Measurements from ENCODE around the gene SMIM33.
A peak's percentile ranks its signal among the peaks of the same experiment; 100 is the strongest.
"Not testable (repeated sequence)": the region's sequence is repeated elsewhere in the genome, so short reads cannot be mapped to it uniquely, and the experiment has no call there.

The SMIM33 gene

DNA sequence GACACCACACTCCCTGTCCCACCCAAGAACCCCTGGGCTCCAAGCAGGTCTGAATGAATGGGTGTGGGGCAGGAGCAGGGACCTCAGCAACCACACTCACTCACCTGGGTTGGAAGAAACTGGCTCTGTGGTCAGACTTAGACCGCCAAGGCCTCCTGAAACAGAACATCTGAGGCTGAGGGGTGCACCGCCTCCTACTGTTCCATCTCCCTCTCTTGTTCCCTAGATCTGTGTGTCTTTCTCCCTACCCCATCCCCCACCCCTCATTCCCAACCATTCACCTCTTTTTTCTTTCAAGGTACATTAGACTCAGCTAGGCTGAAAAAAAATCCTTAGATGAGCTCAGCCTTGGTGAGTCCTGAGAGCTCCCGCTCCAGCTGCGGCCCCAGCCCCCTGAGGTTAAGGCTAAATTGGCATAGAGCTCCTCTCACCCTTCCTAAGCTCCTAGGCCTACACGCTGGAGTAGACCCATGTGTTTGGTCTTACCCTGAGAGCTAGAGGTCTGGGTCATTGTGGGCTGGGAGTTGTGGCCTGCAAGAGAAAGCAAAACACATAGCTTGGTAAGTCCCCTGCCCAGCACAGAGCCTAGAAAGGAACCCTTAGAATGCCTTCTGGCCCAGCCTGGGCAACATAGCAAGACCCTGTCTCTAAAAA is 13.0 kb upstream of the SMIM33 start:
- no peak for DNase-seq

GRCh38 chr5:139458580-139459407 is 12.0 kb upstream of the SMIM33 start:
- peak; percentile 48 for DNase-seq

- DNase-seq = no peak
Observed at GRCh38 chr5:139459451-139459934, 11.3 kb upstream of the SMIM33 start.

- DNase-seq = no peak
Observed at GRCh38 chr5:139460455-139460854, 10.3 kb upstream of the SMIM33 start.

- DNase-seq = no peak
Observed at GRCh38 chr5:139461176-139461575, 9.6 kb upstream of the SMIM33 start.

GRCh38 chr5:139461698-139462097 is 9.1 kb upstream of the SMIM33 start:
- no peak for DNase-seq

DNA sequence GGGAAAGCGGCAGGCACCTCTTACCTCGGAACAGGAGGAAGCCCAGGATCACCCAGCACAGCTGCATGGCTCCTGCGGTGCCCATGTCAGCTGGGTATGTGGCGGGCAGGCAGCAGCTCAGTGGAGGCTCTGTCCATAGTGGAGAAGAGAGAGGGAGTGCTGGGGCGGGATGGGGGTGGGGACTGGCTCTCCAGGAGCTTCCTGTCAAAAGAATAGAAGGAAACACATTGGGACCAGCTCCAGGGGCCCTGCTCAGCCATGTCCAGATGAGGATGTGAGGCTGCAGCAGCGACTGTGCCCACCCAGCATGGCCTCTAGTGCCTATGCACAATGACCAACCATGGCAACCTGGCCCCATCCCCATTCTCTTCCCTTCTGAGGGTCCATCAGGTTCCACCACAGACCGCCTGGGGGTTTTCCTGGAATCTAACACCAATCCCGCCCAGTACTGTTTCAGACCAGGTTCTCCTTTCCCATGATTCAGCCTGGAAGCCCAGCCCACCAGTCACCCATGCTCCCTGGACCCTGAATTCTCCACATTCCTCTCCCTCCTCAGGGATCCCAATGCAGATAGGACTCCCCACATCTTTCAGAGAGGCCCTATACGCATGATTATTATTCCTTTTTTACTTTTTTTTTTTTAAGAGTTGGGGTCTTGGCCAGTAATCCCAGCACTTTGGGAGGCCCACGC is 8.1 kb upstream of the SMIM33 start, which contains the start of gene ECSCR:
TSS of gene ECSCR (minus strand) at position 158 of the 691 bp plus-strand sequence. CDS start at position 85, 73 bp downstream.
- no peak for DNase-seq

GRCh38 chr5:139468421-139468931 is 2.3 kb upstream of the SMIM33 start:
- DNase-seq = peak; percentile 87

- no peak for DNase-seq
Observed at GRCh38 chr5:139472386-139473030, 1.7 kb downstream of the SMIM33 start.

DNA sequence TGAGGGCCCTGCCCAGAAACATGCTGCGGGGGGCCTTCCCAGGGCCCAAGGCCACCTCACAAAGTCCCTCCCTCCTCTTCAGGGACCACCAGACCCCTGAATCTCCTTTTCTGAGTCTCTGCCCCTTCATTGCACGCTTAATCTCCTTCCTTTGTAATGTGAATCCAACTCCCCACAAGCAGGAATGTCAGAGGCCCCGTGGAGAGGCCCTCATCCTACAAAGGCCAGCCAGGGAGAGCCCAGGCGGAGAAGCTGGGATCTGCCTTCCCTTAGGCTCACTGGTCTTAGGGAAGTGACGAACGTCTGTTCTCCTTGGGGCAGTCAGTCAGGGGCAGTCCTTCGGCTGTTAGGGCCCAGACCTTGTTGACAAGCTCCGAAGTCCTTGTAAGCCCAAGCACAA is 2.3 kb downstream of the SMIM33 start:
- DNase-seq = no peak

- DNase-seq = no peak
Observed at GRCh38 chr5:139473565-139473964, 2.8 kb downstream of the SMIM33 start.

- DNase-seq = peak; percentile 97
Observed at GRCh38 chr5:139474890-139475791, 4.3 kb downstream of the SMIM33 start.

- DNase-seq = peak; percentile 58
Observed at GRCh38 chr5:139475865-139476617, 5.2 kb downstream of the SMIM33 start.

DNA sequence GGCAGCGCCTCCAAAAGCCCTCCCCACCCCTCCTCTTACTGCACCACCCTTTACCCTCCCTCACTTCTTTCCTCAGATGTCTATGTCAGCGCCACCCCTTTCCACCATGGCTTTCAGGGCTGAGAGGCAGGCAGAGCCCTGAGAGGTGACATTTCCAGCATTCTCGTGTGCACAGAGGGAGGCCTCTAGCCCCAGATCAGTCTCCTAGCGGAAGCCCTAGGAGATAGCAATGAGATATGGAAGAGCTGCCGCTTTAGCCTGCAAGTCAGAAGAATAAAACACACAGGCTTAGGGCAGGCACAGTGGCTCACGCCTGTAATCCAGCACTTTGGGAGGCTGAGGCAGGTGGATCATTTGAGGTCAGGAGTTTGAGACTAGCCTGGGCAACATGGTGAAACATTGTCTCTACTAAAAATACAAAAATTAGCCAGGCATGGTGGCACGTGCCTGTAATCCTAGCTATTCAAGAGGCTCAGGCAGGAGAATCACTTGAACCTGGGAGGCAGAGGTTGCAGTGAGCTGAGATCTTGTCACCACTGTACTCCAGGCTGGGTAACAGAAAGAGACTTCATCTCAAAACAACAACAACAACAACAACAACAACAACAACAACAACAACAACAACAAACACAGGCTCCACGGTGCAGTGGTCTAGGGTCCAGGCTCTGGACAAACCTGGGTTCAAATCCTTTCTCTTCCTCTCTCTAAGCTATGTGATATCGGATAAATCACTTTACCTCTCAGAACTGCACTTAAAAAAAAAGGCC is 8.0 kb downstream of the SMIM33 start:
- DNase-seq = not testable (repeated sequence)

DNA sequence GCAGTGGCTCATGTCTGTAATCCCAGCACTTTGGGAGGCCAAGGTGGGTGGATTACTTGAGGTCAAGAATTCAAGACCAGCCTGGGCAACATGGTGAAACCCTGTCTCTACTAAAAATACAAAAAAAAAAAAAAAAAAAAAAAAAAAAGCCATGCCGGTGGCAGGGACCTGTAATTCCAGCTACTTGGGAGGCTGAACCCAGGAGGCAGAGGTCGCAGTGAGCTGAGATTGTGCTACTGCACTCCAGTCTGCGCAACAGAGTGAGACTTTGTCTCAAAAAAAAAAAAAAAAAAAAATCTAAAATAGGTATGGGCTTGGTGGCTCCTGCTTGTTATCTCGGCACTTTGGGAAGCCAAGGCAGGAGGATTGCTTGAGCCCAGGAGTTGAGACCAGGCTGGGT is 8.9 kb downstream of the SMIM33 start:
- DNase-seq = not testable (repeated sequence)

DNA sequence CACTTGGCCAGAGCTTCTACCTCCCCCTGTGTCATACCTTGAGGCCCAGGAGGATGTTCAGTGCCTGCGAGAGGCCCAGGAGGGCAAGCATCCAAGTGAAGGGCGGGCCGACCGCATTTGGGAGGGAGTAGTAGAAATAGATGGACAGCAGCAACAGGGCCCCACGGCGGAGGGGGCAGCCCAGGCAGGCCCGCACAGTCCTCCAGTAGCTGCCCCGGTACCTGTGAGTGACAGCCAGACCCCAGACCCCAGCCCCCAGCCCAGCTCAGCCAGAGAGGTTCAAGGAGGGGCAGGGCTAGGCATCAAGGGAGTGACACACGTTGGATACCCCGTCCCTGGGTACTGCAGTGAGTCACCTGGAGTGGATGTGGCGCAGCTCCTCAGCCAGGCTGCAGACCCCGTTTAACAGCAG is 10.3 kb downstream of the SMIM33 start:
- no peak for DNase-seq

GRCh38 chr5:139481580-139482049 is 10.8 kb downstream of the SMIM33 start:
- peak; percentile 42 for DNase-seq

DNA sequence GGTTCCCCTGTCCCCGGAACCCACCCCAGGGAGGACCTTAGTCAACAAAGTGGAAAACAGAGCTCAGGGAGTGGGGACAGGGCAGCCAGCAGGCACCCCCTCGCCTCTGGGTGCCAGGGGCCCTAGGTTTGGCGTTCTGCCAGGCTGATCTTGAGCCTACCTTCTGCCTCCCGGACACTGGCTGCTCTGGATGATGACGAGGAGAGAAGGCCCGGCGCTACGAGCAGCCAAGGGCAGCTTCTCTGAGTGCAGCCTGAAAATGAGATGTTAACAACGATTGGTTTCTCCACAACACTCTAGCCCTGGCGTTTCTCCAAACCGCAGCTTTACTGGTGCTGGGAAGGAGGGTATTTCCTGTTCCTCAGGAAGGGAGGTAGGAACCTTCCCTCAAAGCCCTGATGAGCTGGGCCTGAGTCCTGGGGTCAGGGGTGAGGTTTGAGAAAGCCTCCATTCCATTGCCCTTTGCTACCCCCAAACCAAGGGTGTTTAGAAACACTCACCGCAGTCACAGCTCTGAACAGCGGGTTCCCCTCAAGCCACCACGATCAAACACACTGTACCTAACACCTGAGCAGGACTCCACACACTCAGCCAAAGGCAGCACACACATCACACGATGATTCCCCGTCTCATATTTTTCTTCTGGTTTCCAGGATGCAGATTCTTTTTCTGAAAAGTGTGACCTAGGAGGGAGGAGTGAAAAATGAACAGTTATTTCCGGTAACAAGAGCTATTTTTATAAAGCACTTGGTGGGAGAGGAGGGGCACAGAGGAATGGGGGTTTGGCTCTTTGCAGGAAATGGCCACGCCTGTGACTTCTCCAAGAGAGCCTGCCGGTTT is 11.5 kb downstream of the SMIM33 start, which contains the start of gene STING1:
TSS of gene STING1 (minus strand) at position 709 of the 840 bp plus-strand sequence. CDS start 1,054 bp downstream, outside the sequence.
- peak; percentile 98 for DNase-seq

- not testable (repeated sequence) for DNase-seq
Observed at GRCh38 chr5:139482890-139483208, 12.0 kb downstream of the SMIM33 start.
